K562 (cell line): ENCODE results near the gene SPTBN5. TPM values are rescaled to one million over a fixed set of nuclear protein-coding genes. Genes with fewer than 3 reads are reported as not detected.

Source experiments
- SIN3B ChIP-seq: fragments of 450-650 bp; IDR thresholded peaks from 2 replicates; pipeline ENCODE4 v1.6.1; 2017; ENCODE audit warnings: low read depth, mild to moderate bottlenecking, moderate library complexity
- SMAD3 ChIP-seq: fragments of 450-650 bp; formaldehyde crosslinking; conservative IDR thresholded peaks from 2 replicates; pipeline ENCODE4 v1.4.0; 2020; ENCODE audit warnings: mild to moderate bottlenecking
- TFAM ChIP-seq: fragments of 250-450 bp; sonication (Bioruptor Pico); conservative IDR thresholded peaks from 2 replicates; pipeline ENCODE4 v1.5.0; 2021; ENCODE audit warnings: mild to moderate bottlenecking, moderate library complexity
- ZMIZ1 ChIP-seq, 2 experiments: fragments of 150-350 bp in 1 of 2; IDR thresholded peaks; 2 replicates each; pipeline ENCODE4 v1.6.1; 2012 to 2016; ENCODE audit warnings: low read depth in 2 of 2, low read length in 2 of 2, mild to moderate bottlenecking in 1 of 2, moderate library complexity in 1 of 2
- polyA plus RNA-seq, 8 experiments: library from polyadenylated mRNA; depleted of rRNA in 4 of 8; stranded (reverse) in 5 of 8; unstranded in 3 of 8; fragments of >200 nt; fragmentation: Nextera tagmentation in 2 of 8; fragmentation: Illumina TruSeq in 1 of 8; extraction: Ambion mirVana in 2 of 8; extraction: Trizol in 1 of 8; gene quantifications; 2 replicates each; pipeline versions ENCODE4 v1.2.1 to v1.2.3, GENCODE V29; 2011 to 2014; ENCODE audit warnings: inconsistent platforms in 1 of 8, missing spikeins in 1 of 8
- total RNA-seq, 7 experiments: library from RNA; depleted of rRNA in 6 of 7; stranded (reverse); fragments of >200 nt in 6 of 7; fragmentation: Illumina TruSeq in 2 of 7; extraction: Trizol in 2 of 7; gene quantifications; 2 replicates each; pipeline versions ENCODE4 v1.2.1 to v1.2.3, GENCODE V29; 2011 to 2021; ENCODE audit warnings: low replicate concordance in 1 of 7
- TF ChIP-seq, protein P1 (sequence below): fragments of 450-650 bp; IDR thresholded peaks from 2 replicates; pipeline ENCODE4 v1.6.1; 2016; ENCODE audit warnings: mild to moderate bottlenecking, moderate library complexity
- TF ChIP-seq, protein P2 (sequence below): fragments of 200-800 bp; sonication (Bioruptor generic); IDR thresholded peaks from 2 replicates; pipeline ENCODE4 v1.6.1; 2017; ENCODE audit warnings: missing genetic modification characterization, missing compliant biosample characterization

Gene SPTBN5
- total and polyA plus RNA-seq, 9 of the 15 experiments (the other 6 are each of a cell fraction or from before 2014, with no cell fraction given): 0.02 TPM; not detected in 8

DNA sequence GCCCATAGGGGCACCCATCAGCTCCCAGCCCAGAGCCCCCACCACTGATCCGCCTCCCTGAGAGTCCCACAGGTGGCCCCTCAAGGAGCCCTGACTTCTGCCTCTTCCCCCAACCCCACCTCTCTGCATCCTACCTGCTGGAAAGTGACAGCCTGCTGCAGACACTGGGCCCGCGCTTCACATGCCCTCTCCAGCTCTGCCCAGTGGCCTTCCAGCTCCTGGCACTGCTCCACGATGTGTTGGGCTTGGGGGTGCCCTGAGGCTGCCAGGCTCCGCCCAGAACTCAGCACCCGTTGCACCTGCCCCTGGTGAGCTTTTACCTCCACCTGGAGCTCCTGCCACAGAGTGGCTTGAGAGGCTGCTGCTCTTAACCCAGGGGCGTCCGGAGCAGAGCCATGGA lies 20.1 kb downstream of the SPTBN5 start (continued):
- TF ChIP-seq, protein P1, sequence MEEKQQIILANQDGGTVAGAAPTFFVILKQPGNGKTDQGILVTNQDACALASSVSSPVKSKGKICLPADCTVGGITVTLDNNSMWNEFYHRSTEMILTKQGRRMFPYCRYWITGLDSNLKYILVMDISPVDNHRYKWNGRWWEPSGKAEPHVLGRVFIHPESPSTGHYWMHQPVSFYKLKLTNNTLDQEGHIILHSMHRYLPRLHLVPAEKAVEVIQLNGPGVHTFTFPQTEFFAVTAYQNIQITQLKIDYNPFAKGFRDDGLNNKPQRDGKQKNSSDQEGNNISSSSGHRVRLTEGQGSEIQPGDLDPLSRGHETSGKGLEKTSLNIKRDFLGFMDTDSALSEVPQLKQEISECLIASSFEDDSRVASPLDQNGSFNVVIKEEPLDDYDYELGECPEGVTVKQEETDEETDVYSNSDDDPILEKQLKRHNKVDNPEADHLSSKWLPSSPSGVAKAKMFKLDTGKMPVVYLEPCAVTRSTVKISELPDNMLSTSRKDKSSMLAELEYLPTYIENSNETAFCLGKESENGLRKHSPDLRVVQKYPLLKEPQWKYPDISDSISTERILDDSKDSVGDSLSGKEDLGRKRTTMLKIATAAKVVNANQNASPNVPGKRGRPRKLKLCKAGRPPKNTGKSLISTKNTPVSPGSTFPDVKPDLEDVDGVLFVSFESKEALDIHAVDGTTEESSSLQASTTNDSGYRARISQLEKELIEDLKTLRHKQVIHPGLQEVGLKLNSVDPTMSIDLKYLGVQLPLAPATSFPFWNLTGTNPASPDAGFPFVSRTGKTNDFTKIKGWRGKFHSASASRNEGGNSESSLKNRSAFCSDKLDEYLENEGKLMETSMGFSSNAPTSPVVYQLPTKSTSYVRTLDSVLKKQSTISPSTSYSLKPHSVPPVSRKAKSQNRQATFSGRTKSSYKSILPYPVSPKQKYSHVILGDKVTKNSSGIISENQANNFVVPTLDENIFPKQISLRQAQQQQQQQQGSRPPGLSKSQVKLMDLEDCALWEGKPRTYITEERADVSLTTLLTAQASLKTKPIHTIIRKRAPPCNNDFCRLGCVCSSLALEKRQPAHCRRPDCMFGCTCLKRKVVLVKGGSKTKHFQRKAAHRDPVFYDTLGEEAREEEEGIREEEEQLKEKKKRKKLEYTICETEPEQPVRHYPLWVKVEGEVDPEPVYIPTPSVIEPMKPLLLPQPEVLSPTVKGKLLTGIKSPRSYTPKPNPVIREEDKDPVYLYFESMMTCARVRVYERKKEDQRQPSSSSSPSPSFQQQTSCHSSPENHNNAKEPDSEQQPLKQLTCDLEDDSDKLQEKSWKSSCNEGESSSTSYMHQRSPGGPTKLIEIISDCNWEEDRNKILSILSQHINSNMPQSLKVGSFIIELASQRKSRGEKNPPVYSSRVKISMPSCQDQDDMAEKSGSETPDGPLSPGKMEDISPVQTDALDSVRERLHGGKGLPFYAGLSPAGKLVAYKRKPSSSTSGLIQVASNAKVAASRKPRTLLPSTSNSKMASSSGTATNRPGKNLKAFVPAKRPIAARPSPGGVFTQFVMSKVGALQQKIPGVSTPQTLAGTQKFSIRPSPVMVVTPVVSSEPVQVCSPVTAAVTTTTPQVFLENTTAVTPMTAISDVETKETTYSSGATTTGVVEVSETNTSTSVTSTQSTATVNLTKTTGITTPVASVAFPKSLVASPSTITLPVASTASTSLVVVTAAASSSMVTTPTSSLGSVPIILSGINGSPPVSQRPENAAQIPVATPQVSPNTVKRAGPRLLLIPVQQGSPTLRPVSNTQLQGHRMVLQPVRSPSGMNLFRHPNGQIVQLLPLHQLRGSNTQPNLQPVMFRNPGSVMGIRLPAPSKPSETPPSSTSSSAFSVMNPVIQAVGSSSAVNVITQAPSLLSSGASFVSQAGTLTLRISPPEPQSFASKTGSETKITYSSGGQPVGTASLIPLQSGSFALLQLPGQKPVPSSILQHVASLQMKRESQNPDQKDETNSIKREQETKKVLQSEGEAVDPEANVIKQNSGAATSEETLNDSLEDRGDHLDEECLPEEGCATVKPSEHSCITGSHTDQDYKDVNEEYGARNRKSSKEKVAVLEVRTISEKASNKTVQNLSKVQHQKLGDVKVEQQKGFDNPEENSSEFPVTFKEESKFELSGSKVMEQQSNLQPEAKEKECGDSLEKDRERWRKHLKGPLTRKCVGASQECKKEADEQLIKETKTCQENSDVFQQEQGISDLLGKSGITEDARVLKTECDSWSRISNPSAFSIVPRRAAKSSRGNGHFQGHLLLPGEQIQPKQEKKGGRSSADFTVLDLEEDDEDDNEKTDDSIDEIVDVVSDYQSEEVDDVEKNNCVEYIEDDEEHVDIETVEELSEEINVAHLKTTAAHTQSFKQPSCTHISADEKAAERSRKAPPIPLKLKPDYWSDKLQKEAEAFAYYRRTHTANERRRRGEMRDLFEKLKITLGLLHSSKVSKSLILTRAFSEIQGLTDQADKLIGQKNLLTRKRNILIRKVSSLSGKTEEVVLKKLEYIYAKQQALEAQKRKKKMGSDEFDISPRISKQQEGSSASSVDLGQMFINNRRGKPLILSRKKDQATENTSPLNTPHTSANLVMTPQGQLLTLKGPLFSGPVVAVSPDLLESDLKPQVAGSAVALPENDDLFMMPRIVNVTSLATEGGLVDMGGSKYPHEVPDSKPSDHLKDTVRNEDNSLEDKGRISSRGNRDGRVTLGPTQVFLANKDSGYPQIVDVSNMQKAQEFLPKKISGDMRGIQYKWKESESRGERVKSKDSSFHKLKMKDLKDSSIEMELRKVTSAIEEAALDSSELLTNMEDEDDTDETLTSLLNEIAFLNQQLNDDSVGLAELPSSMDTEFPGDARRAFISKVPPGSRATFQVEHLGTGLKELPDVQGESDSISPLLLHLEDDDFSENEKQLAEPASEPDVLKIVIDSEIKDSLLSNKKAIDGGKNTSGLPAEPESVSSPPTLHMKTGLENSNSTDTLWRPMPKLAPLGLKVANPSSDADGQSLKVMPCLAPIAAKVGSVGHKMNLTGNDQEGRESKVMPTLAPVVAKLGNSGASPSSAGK: no peak
- TF ChIP-seq, protein P2, sequence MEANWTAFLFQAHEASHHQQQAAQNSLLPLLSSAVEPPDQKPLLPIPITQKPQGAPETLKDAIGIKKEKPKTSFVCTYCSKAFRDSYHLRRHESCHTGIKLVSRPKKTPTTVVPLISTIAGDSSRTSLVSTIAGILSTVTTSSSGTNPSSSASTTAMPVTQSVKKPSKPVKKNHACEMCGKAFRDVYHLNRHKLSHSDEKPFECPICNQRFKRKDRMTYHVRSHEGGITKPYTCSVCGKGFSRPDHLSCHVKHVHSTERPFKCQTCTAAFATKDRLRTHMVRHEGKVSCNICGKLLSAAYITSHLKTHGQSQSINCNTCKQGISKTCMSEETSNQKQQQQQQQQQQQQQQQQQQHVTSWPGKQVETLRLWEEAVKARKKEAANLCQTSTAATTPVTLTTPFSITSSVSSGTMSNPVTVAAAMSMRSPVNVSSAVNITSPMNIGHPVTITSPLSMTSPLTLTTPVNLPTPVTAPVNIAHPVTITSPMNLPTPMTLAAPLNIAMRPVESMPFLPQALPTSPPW (CRISPR knock-in tag): no peak
- TF ChIP-seq ZMIZ1 (IDR thresholded peaks at IDR 0.05; ENCODE audit: low read depth in 2 of 2, low read length in 2 of 2) (no peak), TFAM (CRISPR knock-in tag) (no peak), SIN3B (no peak), SMAD3 (CRISPR knock-in tag) (no peak)
